ENCODE data around the gene GRM5. TPM values are rescaled to one million over a fixed set of nuclear protein-coding genes. Genes with fewer than 3 reads are reported as not detected.

GRM5 gene
- total RNA-seq, 1 donor from 2014 or later = 0.49 TPM

DNA sequence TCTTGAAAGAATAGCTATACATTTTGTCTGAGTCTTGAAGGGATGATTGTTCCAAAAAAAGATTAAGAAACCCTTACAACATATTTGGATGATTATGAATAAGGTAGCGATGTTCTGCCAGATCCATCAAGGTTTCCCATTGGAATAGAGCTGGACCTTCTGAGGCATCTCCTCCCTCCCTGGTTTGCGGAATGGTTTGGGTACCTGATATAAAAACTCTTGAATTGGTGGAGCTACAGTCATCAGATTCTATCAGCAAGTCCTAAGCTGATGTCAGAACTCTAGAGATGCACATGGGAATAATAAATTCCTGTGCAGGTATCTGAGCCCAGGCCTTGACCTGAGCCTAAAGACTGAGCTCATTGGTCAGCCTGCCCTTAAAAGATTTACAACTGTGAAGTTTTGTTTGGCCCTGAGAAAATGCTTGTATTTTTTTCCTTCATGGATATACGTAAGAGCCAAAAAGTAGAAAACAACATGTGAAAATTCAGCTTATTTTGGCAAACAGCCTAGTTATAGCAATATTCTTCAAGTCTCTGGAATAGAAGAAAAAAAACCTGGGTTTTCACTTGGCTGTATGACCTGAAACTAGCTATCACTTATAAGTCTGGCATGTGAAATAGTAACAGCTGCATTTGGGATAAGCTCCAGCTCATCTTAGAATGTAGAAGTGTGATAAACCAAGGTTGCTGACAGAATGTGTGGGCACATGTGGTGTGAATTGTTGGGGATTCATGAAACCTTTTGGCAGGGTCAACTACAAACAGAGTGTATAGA is 462.5 kb downstream of the GRM5 start:
- H3K27ac Mint-ChIP-seq (ENCODE audit: unreplicated experiment) = no peak overlapping the region
- no peaks in the 10 kb centered on the region for H3K36me3 Mint-ChIP-seq (ENCODE audit: low read depth)
- H3K27me3 Mint-ChIP-seq (ENCODE audit: low read depth) = no peaks in the 10 kb centered on the region
- H3K4me1 Mint-ChIP-seq = no peaks in the 10 kb centered on the region
- TF ChIP-seq, protein P1, sequence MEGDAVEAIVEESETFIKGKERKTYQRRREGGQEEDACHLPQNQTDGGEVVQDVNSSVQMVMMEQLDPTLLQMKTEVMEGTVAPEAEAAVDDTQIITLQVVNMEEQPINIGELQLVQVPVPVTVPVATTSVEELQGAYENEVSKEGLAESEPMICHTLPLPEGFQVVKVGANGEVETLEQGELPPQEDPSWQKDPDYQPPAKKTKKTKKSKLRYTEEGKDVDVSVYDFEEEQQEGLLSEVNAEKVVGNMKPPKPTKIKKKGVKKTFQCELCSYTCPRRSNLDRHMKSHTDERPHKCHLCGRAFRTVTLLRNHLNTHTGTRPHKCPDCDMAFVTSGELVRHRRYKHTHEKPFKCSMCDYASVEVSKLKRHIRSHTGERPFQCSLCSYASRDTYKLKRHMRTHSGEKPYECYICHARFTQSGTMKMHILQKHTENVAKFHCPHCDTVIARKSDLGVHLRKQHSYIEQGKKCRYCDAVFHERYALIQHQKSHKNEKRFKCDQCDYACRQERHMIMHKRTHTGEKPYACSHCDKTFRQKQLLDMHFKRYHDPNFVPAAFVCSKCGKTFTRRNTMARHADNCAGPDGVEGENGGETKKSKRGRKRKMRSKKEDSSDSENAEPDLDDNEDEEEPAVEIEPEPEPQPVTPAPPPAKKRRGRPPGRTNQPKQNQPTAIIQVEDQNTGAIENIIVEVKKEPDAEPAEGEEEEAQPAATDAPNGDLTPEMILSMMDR (conservative IDR thresholded peaks at IDR 0.05) = no peak
- no peak overlapping the region for H3K4me3 Mint-ChIP-seq
- H3K9me3 Mint-ChIP-seq = no peaks in the 10 kb centered on the region
- DNase-seq (ENCODE audit: low read depth, low spot score) = no peak

- no peaks in the 10 kb centered on the region for H3K4me1 Mint-ChIP-seq
- no peak for DNase-seq (ENCODE audit: low read depth, low spot score)
These were observed 468.4 kb downstream of the GRM5 start for GRCh38 chr11:88597387-88597786.

DNA sequence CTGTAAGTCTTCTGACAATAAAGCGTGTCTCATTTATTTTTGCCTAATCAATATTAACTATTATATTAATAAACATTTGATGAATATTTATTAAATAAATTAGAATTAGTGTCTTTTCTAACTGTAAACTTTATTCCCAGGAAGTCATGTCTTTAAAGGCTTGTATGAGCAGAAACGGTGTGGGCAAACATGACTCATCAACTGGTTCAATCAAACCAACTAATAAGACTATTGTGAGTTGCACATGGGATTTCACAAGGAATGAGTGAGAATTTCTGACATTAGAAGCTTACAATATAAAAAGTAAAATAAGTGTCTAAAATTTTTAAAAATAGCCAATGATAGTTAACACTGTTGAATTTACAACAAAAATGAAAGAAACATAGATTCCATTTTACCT is 469.0 kb downstream of the GRM5 start:
- H3K4me3 Mint-ChIP-seq = no peak overlapping the region
- no peaks in the 10 kb centered on the region for H3K9me3 Mint-ChIP-seq
- H3K36me3 Mint-ChIP-seq (ENCODE audit: low read depth) = no peaks in the 10 kb centered on the region
- no peak overlapping the region for H3K27ac Mint-ChIP-seq (ENCODE audit: unreplicated experiment)
- TF ChIP-seq, protein P1 (conservative IDR thresholded peaks at IDR 0.05) = no peak
- no peak for DNase-seq (ENCODE audit: low read depth, low spot score)
- no peaks in the 10 kb centered on the region for H3K4me1 Mint-ChIP-seq
- no peaks in the 10 kb centered on the region for H3K27me3 Mint-ChIP-seq (ENCODE audit: low read depth)

More at GRCh38 chr11:88597387-88597786, 468.4 kb downstream of the GRM5 start:
- Mint-ChIP-seq H3K9me3 (no peaks in the 10 kb centered on the region), H3K36me3 (ENCODE audit: low read depth) (no peaks in the 10 kb centered on the region), H3K27me3 (ENCODE audit: low read depth) (no peaks in the 10 kb centered on the region), H3K27ac (ENCODE audit: unreplicated experiment) (no peak overlapping the region), H3K4me3 (no peak overlapping the region)
- TF ChIP-seq, protein P1 (conservative IDR thresholded peaks at IDR 0.05) = no peak

GRCh38 chr11:88594274-88594950 is 471.4 kb downstream of the GRM5 start:
- TF ChIP-seq, protein P1 (conservative IDR thresholded peaks at IDR 0.05) = no peak
- no peak overlapping the region for H3K27ac Mint-ChIP-seq (ENCODE audit: unreplicated experiment)
- H3K27me3 Mint-ChIP-seq (ENCODE audit: low read depth) = no peaks in the 10 kb centered on the region
- DNase-seq (ENCODE audit: low read depth, low spot score) = no peak
- H3K4me1 Mint-ChIP-seq = no peaks in the 10 kb centered on the region
- no peaks in the 10 kb centered on the region for H3K9me3 Mint-ChIP-seq
- no peaks in the 10 kb centered on the region for H3K36me3 Mint-ChIP-seq (ENCODE audit: low read depth)
- no peak overlapping the region for H3K4me3 Mint-ChIP-seq

DNA sequence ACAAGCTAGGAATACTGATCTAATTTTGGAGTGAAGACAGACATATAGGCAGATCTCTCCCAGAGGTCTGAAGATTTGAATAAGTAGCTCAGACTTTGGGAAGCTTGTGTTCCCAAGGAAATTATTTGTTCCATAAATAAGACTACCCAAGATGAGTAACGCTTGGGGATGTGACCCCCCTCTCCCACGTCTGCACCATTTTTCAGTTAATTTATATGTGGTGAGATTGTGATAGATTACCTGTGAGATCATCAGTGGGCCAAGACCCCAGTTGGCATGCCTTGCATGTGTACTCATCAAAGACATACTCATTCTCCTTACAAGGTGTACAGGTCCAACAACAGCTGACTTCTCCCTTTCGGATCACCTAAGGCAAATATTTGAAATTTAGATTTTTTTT is 475.4 kb downstream of the GRM5 start:
- Mint-ChIP-seq H3K4me1 (no peaks in the 10 kb centered on the region), H3K27ac (ENCODE audit: unreplicated experiment) (no peak overlapping the region), H3K27me3 (ENCODE audit: low read depth) (peaks cover 5% of the 10 kb centered on the region), H3K4me3 (no peak overlapping the region), H3K9me3 (no peaks in the 10 kb centered on the region), H3K36me3 (ENCODE audit: low read depth) (no peaks in the 10 kb centered on the region)
- TF ChIP-seq, protein P1 (conservative IDR thresholded peaks at IDR 0.05) = no peak
- no peak for DNase-seq (ENCODE audit: low read depth, low spot score)
